DOHH2 (cell line): ENCODE results near the gene GGA1.

Experiments
- EZH2phosphoT487 ChIP-seq: fragments of 200-600 bp; sonication (generic); IDR thresholded peaks from 2 replicates; pipeline ENCODE4 v1.6.1; 2017; ENCODE audit warnings: borderline replicate concordance, mild to moderate bottlenecking, antibody characterized with exemption, low read length, moderate library complexity, mixed read lengths
- TF ChIP-seq, protein P1 (sequence below): fragments of 200-600 bp; sonication (generic); IDR thresholded peaks from one replicate; pipeline ENCODE4 v1.5.1; 2014; ENCODE audit warnings: antibody characterized with exemption, mild to moderate bottlenecking, low read depth, low read length; ENCODE audit not compliant: poor library complexity, severe bottlenecking

DNA sequence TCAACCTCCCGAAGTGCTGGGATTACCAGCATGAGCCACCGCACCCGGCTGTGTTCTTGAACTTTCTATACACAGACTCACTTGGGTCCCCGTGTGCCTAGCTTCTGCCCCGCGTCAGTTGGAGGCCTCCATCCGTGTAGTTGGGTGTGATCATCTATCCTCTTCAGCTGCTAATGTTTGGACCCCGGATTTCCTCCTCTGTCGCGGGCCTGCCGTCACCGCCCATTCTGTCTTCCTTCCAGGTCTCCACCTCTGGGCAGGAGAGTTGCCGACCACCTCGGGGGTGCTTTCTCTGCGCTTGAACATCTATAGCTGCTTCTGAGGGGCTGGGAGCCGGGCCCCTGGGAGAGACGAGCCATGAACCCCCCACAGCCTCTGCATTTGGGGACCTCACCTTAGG lies 42.8 kb upstream of the GGA1 start:
- TF ChIP-seq, protein P1, sequence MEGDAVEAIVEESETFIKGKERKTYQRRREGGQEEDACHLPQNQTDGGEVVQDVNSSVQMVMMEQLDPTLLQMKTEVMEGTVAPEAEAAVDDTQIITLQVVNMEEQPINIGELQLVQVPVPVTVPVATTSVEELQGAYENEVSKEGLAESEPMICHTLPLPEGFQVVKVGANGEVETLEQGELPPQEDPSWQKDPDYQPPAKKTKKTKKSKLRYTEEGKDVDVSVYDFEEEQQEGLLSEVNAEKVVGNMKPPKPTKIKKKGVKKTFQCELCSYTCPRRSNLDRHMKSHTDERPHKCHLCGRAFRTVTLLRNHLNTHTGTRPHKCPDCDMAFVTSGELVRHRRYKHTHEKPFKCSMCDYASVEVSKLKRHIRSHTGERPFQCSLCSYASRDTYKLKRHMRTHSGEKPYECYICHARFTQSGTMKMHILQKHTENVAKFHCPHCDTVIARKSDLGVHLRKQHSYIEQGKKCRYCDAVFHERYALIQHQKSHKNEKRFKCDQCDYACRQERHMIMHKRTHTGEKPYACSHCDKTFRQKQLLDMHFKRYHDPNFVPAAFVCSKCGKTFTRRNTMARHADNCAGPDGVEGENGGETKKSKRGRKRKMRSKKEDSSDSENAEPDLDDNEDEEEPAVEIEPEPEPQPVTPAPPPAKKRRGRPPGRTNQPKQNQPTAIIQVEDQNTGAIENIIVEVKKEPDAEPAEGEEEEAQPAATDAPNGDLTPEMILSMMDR: no peak
- TF ChIP-seq EZH2phosphoT487: no peak
